ENCODE measurements around the gene PLA2G15. TPM values are rescaled to one million over a fixed set of nuclear protein-coding genes. Genes with fewer than 3 reads are reported as not detected.

The PLA2G15 gene
- total RNA-seq, 1 experiment from 2014 or later: 10.2 TPM

DNA sequence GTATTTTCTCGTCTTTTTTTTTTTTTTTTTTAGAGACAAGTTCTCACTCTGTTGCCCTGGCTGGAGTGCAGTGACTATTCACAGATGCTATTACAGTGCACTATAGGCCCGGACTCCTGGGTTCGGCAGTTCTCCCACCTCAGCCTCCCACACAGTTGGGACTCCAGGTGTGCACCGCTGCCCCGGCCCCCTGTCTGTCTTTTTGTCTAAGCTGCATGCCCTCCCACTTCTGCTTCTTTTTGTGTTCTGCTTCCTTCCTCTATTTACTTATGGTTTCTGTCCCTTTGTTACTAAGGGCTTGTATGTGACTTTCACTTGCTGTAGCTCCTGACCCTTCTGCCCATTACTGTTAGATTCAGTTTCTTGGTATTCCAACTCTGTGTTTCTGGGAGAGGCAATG is 39.7 kb downstream of the PLA2G15 start (continued):
- TF ChIP-seq, protein P1, sequence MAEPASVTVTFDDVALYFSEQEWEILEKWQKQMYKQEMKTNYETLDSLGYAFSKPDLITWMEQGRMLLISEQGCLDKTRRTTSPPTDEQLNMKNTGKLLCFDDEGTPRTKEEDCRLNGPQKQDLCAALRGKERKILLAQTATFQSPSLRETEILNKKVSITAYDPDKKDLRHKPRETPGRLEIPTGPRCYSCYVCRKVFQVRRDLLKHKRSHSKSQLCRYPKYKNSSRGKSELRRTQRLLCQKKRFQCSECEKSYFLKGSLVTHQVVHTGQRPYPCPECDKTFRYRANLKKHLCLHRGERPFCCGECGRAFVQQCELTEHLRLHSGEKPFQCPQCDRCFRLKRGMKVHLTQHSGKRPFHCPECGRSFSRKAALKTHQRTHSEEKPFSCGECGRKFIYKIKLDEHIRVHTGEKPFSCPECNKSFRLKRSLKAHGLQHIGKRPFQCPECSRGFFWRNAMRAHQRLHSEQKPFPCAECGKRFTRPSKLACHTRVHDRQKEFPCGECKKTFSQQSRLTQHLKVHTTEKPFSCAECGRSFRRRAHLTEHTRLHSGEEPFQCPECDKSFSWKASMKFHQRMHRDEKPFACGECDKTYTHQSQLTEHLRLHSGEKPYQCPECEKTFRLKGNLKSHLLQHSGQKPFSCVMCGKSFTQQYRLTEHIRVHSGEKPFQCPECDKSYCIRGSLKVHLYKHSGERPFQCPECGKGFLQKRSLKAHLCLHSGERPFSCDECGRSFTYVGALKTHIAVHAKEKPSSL (CRISPR knock-in tag; conservative IDR thresholded peaks at IDR 0.05): no peak
- TF ChIP-seq, protein P2, sequence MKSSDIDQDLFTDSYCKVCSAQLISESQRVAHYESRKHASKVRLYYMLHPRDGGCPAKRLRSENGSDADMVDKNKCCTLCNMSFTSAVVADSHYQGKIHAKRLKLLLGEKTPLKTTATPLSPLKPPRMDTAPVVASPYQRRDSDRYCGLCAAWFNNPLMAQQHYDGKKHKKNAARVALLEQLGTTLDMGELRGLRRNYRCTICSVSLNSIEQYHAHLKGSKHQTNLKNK (CRISPR knock-in tag; IDR thresholded peaks at IDR 0.05): no peak
- TF ChIP-seq MYBL2 (CRISPR knock-in tag; IDR thresholded peaks at IDR 0.05): no peak
- TF ChIP-seq, protein P3, sequence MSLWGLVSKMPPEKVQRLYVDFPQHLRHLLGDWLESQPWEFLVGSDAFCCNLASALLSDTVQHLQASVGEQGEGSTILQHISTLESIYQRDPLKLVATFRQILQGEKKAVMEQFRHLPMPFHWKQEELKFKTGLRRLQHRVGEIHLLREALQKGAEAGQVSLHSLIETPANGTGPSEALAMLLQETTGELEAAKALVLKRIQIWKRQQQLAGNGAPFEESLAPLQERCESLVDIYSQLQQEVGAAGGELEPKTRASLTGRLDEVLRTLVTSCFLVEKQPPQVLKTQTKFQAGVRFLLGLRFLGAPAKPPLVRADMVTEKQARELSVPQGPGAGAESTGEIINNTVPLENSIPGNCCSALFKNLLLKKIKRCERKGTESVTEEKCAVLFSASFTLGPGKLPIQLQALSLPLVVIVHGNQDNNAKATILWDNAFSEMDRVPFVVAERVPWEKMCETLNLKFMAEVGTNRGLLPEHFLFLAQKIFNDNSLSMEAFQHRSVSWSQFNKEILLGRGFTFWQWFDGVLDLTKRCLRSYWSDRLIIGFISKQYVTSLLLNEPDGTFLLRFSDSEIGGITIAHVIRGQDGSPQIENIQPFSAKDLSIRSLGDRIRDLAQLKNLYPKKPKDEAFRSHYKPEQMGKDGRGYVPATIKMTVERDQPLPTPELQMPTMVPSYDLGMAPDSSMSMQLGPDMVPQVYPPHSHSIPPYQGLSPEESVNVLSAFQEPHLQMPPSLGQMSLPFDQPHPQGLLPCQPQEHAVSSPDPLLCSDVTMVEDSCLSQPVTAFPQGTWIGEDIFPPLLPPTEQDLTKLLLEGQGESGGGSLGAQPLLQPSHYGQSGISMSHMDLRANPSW (CRISPR knock-in tag; conservative IDR thresholded peaks at IDR 0.05; ENCODE audit: low read depth): no peak

DNA sequence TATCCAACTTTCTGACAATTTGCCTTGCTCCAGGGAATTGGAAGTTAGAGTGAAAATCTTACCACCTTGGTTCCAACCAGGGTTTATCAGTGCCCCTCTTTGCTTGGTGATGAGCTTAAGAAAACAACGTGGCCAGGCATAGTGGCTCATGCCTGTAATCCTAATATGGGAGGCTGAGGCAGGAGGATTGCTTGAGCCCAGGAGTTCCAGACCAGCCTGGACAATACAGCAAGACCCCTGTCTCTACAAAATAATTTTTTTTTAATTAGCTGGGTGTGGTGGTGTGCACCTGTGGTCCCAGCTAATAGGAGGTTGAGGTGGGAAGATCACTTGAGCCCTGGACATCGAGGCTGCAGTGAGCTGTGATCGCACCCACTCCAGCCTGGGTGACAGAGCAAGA is 40.5 kb downstream of the PLA2G15 start:
- H3K9me3 Mint-ChIP-seq: no peaks in the 10 kb centered on the region
- peaks cover 8% of the 10 kb centered on the region for H3K4me1 Mint-ChIP-seq
- no peaks in the 10 kb centered on the region for H3K27me3 Mint-ChIP-seq (ENCODE audit: low read depth)
- no peak for TF ChIP-seq RORB (CRISPR knock-in tag; IDR thresholded peaks at IDR 0.05)
- TF ChIP-seq, protein P4, sequence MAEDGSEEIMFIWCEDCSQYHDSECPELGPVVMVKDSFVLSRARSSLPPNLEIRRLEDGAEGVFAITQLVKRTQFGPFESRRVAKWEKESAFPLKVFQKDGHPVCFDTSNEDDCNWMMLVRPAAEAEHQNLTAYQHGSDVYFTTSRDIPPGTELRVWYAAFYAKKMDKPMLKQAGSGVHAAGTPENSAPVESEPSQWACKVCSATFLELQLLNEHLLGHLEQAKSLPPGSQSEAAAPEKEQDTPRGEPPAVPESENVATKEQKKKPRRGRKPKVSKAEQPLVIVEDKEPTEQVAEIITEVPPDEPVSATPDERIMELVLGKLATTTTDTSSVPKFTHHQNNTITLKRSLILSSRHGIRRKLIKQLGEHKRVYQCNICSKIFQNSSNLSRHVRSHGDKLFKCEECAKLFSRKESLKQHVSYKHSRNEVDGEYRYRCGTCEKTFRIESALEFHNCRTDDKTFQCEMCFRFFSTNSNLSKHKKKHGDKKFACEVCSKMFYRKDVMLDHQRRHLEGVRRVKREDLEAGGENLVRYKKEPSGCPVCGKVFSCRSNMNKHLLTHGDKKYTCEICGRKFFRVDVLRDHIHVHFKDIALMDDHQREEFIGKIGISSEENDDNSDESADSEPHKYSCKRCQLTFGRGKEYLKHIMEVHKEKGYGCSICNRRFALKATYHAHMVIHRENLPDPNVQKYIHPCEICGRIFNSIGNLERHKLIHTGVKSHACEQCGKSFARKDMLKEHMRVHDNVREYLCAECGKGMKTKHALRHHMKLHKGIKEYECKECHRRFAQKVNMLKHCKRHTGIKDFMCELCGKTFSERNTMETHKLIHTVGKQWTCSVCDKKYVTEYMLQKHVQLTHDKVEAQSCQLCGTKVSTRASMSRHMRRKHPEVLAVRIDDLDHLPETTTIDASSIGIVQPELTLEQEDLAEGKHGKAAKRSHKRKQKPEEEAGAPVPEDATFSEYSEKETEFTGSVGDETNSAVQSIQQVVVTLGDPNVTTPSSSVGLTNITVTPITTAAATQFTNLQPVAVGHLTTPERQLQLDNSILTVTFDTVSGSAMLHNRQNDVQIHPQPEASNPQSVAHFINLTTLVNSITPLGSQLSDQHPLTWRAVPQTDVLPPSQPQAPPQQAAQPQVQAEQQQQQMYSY (CRISPR knock-in tag; IDR thresholded peaks at IDR 0.05): no peak
- TF ChIP-seq, protein P5, sequence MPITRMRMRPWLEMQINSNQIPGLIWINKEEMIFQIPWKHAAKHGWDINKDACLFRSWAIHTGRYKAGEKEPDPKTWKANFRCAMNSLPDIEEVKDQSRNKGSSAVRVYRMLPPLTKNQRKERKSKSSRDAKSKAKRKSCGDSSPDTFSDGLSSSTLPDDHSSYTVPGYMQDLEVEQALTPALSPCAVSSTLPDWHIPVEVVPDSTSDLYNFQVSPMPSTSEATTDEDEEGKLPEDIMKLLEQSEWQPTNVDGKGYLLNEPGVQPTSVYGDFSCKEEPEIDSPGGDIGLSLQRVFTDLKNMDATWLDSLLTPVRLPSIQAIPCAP (CRISPR knock-in tag; IDR thresholded peaks at IDR 0.05): no peak
- TF ChIP-seq ZNF423 (CRISPR knock-in tag; IDR thresholded peaks at IDR 0.05): no peak
- ChIA-PET CTCF (interaction anchor here (1.0 to 3.3 kb wide), 2 partner anchors 22 to 25 kb away, joined by 3 to 13 read pairs; partner anchors contain the start of gene SLC7A6), POLR2A (no interaction called here)
- H3K4me3 Mint-ChIP-seq: no peak overlapping the region
- no peak for DNase-seq (ENCODE audit: low spot score)
- no peak for ATAC-seq
- no peak overlapping the region for H3K27ac Mint-ChIP-seq
- H3K36me3 Mint-ChIP-seq: peaks cover 13% of the 10 kb centered on the region

DNA sequence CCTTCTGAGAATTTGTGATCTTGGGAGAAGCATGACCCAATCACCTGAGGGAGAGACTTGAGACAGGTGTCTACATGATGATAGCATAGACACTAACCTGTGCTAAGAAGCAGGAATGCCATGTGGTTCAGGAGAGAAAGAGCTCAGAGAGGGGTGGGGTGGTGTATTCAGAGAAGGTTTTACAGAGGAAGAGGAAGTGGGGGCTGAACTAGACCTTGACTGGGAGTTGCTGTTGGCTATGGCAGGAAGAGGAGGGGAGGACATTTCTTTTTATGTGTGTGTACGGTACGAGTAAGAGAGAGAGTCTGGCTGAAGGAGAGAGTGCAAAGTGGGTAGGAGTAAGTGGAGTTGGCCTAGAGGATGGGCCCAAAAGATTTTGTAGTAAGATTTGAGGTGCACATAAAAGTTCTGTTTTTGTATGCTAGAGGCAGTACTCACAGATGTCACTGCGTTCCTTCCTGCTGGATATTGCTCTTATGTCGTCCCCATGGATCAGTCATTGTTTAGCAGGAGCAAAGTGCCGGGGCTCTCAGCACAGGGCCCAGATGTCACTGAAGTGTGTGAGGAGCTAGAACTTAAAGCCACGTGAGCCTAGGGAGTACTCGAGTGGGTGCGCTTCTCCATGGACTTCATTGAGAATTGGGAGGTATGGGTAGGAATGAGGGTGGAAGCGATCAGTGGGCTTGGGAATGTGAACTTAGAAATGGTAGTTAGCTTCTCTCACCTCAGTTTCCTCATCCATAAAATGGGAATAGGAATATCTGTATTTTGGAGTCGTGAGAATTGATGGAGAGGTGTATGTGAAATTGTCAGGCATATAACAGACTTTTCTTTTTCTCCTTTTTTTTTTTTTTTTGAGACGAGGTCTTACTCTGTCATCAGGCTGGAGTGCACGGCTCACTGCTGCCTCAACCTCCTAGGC is 41.2 kb downstream of the PLA2G15 start:
- CTCF ChIA-PET: interaction anchor here (0.7 to 3.3 kb wide), 2 partner anchors 17 to 22 kb away, joined by 3 to 13 read pairs; partner anchors contain the start of gene SLC7A6
- DNase-seq (ENCODE audit: low spot score) (no peak), ATAC-seq (no peak)
- Mint-ChIP-seq H3K4me3 (no peak overlapping the region), H3K9me3 (no peaks in the 10 kb centered on the region), H3K27me3 (ENCODE audit: low read depth) (no peaks in the 10 kb centered on the region), H3K27ac (no peak overlapping the region), H3K4me1 (peaks cover 8% of the 10 kb centered on the region), H3K36me3 (peaks cover 20% of the 10 kb centered on the region)
- POLR2A ChIA-PET: no interaction called here
- no peak for TF ChIP-seq ETV6 (CRISPR knock-in tag; IDR thresholded peaks at IDR 0.05)
- TF ChIP-seq FOXJ3 (CRISPR knock-in tag; IDR thresholded peaks at IDR 0.05; ENCODE audit: borderline replicate concordance): no peak
- no peak for TF ChIP-seq KAT7 (CRISPR knock-in tag; IDR thresholded peaks at IDR 0.05; ENCODE audit: borderline replicate concordance)
- TF ChIP-seq JAZF1 (CRISPR knock-in tag; IDR thresholded peaks at IDR 0.05): no peak
- no peak for TF ChIP-seq ZNF219 (CRISPR knock-in tag; IDR thresholded peaks at IDR 0.05; ENCODE audit: borderline replicate concordance)
- no peak for TF ChIP-seq GTF2I (CRISPR knock-in tag; conservative IDR thresholded peaks at IDR 0.05)
- TF ChIP-seq ZNF396 (CRISPR knock-in tag; IDR thresholded peaks at IDR 0.05; ENCODE audit: borderline replicate concordance): no peak
- TF ChIP-seq MYBL2 (CRISPR knock-in tag; IDR thresholded peaks at IDR 0.05): no peak
- TF ChIP-seq, protein P6, sequence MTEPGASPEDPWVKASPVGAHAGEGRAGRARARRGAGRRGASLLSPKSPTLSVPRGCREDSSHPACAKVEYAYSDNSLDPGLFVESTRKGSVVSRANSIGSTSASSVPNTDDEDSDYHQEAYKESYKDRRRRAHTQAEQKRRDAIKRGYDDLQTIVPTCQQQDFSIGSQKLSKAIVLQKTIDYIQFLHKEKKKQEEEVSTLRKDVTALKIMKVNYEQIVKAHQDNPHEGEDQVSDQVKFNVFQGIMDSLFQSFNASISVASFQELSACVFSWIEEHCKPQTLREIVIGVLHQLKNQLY (CRISPR knock-in tag; IDR thresholded peaks at IDR 0.05): no peak
- TF ChIP-seq, protein P7, sequence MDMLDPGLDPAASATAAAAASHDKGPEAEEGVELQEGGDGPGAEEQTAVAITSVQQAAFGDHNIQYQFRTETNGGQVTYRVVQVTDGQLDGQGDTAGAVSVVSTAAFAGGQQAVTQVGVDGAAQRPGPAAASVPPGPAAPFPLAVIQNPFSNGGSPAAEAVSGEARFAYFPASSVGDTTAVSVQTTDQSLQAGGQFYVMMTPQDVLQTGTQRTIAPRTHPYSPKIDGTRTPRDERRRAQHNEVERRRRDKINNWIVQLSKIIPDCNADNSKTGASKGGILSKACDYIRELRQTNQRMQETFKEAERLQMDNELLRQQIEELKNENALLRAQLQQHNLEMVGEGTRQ (CRISPR knock-in tag; IDR thresholded peaks at IDR 0.05): no peak
- TF ChIP-seq, protein P2 (CRISPR knock-in tag; IDR thresholded peaks at IDR 0.05): no peak
- no peak for TF ChIP-seq ZNF232 (CRISPR knock-in tag; IDR thresholded peaks at IDR 0.05)

Data from WTC11 (cell line).